B cell (primary cell): ENCODE measurements around the gene NFASC.

ENCODE experiments used
- CTCF ChIP-seq: fragments of 200-600 bp; IDR thresholded peaks from one replicate; pipeline ENCODE4 v1.8.0; 2022; ENCODE audit warnings: antibody characterized with exemption, mild to moderate bottlenecking
- EZH2 ChIP-seq: IDR thresholded peaks from 2 replicates; pipeline ENCODE4 v1.6.1; 2012; ENCODE audit warnings: borderline replicate concordance, low read depth, mild to moderate bottlenecking, moderate library complexity, low read length; ENCODE audit not compliant: insufficient read depth, poor library complexity, severe bottlenecking

- TF ChIP-seq CTCF: no peak
- no peak for TF ChIP-seq EZH2
Measured at GRCh38 chr1:204974327-204974726, 103.7 kb downstream of the NFASC start.
